Uterus (tissue), 2 donors: ENCODE data around the gene B3GLCT.

ENCODE experiments used
- CTCF ChIP-seq, 4 experiments: fragments of 200-600 bp in 2 of 4; fragments of 450-650 bp in 2 of 4; sonication (generic) in 2 of 4; IDR thresholded peaks; one replicate each; pipeline ENCODE4 v1.5.1; 2016 to 2019; ENCODE audit warnings: antibody characterized with exemption in 4 of 4, mild to moderate bottlenecking in 2 of 4, moderate library complexity in 1 of 4
- POLR2A ChIP-seq, 2 donors: fragments of 450-650 bp; IDR thresholded peaks; one replicate each; pipeline ENCODE4 v1.6.1; 2016; ENCODE audit warnings: antibody characterized with exemption in 2 of 2, mild to moderate bottlenecking in 1 of 2, moderate library complexity in 1 of 2

GRCh38 chr13:31204592-31204991, 4.8 kb downstream of the B3GLCT start:
- no peak for TF ChIP-seq POLR2A (IDR thresholded peaks at IDR 0.05)
- TF ChIP-seq CTCF (IDR thresholded peaks at IDR 0.05) = no peak
